Stimulated activated CD4-positive, alpha-beta T cell treated with anti-CD3 and anti-CD28 coated beads, Interleukin-4, amount 100 ng/mL, for 24 hours (primary cell): ENCODE data around the gene LSP1.

Experiments
- DNase-seq: peaks from one replicate; pipeline ENCODE4 v3.0.0-alpha.2; 2020

Gene LSP1

GRCh38 chr11:1825039-1825740 lies 27.7 kb upstream of the LSP1 start:
- DNase-seq, result no peak

GRCh38 chr11:1825785-1826451 lies 27.0 kb upstream of the LSP1 start:
- no peak for DNase-seq

DNA sequence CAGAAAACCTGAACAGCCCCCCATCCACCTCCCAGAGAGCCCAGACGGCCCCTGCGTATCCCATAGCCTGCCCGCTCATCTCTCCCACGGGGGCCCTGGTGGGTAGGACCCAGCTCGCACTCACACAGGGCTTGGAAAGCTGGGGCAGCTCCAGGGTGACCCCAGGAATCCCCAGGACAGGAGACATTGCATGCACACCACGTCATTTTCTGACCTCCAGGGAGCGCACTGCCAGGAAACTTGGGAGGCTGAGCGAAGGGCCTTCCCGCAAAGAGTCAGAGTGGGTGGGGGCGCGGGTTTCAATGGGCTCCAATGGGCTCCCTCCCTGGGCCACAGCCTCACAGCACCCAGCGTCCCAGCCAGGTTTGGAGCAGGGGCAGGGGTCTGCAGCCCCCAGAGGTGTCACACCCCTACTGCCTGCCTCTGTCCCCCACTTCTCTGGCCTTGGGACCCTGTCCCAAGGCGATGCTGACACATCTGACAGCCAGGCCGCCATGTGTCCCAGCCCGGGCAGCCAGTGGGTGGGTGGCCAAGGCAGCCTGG lies 26.3 kb upstream of the LSP1 start:
- no peak for DNase-seq

GRCh38 chr11:1827095-1827813 lies 25.6 kb upstream of the LSP1 start:
- DNase-seq, result no peak

DNA sequence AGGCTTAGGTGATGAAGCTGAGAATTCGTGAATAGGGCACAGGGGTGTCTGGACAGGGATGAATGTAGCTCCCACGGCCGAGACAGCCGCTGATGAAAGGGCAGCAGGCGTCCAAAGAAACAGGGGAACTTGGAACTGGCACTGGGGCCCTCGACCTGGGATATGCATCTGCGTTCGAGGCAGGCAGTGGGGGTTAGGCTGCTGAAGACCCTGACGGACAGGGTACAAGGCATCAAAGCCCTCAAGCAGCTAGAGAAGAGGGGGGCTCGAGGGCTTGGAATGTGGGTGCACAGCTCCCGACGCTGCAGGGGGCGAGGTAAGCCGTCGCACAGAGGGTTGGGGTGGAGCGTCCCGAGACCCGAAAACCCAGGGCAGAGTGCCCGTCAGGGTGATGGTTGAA lies 25.0 kb upstream of the LSP1 start:
- DNase-seq, result no peak

GRCh38 chr11:1828542-1828941 lies 24.3 kb upstream of the LSP1 start:
- DNase-seq, result no peak

DNA sequence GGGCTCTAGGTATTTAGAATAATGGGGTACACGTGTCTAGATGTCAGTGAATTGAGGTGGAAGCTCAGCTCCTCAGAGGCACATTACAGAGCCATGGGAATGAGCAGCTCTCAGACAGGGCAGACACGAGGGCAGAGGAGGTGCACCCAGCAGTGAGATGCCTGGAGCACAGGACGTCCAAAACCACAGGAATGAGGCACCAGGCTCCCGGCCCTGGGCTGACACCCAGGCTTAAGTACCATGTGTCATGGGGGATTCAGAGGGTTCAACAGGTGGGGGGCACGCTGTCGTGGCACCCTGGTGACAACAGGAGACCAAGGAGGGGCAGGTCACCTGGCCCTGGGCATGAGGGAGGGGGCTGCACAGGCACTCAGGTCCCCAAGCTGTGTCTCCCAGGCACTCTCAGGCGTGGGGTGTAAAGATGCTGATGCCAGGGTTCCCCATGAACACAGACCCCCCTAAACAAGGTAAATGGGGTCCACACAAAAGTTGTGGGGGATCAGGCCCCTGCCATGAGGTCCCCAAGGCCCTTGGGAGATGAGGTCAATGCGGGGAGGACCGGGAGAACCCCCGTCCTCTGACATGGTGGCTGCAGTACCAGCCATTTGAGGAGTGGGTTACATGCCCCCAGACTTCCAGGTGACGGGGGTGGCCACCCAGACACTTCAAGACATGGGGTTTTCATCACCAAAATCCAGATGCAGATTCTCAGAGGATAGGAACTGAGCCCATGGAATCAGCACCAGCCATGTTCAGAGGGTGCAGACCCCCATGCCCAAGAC lies 23.7 kb upstream of the LSP1 start:
- DNase-seq, result no peak

DNA sequence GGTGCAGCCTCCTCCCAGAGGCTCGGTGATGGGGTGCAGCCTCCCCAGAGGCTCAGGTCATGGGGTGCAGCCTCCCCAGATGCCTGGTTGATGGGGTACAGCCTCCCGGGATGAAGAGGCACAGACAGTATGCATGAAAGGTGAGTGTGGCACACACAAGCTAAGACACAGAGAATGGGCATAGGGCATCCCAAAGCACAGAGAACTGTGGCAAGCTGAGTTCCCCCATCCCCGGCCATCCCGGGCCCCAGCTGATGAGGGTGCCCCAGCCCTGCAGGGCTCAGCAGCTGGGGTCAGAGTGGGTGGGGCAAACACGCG lies 22.9 kb upstream of the LSP1 start:
- DNase-seq, result no peak

DNA sequence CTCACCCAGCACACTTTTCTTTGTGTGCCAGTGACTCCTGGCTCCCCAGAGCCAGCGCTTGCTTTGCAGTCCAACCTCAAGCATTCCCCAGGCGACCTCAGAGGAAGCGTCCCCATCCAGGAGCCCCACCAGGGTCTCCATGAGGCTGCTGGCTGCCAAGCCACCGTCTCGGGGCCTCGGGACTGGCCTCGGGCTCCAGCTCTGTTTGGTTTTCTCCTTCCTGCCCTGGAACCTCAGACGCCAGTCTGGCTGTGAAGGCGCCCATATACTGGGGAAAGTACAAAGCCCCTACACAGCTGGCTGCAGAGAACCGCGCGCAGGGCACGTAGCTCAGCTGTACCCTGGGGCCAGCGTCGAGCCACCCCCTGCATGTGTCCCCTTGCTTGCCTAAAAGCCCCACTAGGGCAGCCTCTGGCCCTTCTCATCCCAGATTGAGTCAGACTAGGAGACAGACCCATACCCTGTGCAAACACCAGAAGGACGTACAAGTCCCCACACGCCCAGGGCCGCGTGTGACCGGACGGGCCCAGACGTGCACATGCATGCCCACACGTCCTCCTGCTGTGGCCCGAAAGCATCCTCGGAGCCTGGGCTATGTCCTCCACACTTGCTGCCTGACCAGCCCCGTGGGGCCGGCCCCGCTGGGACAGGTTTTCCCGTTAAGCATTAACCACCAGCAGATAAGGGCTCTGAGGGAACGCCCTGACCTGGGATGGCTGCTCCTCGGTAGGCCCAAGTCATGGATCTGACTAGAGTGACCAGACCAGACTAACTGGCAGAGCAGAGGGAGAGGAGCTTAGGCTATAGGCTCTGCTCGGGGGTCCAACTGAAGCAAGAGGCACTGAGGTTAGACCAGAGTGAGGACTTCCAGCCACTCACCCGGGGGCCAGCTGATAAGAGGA lies 22.3 kb upstream of the LSP1 start:
- no peak for DNase-seq

DNA sequence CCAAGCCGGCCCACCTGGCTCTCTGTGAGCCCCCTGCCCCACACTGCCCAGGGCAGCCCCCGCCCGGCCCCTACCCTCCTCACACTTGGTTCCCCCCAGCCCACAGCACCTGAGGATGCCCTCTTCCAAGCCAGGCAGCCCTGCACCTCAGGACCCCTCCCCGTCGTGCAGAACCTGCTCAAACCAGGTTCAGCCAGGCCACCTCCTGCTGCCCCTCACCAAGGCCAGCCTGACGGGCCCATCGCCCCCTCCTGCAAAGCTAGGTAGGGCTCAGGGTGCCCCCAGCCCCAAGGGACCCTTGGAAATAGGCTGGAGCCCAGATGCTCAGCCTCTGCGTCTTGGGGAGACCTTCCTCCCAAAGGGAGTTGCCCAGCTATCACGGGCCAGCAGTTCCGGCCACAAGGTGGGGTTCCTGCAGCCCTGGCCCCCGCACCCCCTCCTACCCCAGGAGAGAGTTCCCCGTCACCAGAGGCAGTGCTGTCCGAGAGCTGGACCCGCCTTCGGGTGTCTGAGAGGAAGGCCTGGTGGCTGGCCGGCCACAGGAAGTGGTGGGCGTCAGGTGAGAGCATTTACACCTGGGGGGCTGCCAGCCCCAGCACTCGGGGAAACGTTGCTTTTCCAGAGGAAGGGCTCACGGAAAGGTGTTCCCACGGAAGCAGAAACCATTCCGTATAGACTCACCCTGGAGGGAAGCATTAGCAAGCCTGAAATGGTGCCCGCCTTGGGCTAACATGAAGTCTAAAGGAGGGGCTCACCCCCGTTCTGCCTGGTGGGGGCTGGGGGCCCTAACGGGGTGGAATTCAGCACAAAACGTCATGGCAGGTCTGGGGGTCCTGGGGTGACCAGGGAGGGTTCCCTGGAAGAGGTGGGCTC lies 21.3 kb upstream of the LSP1 start:
- DNase-seq, result no peak

DNA sequence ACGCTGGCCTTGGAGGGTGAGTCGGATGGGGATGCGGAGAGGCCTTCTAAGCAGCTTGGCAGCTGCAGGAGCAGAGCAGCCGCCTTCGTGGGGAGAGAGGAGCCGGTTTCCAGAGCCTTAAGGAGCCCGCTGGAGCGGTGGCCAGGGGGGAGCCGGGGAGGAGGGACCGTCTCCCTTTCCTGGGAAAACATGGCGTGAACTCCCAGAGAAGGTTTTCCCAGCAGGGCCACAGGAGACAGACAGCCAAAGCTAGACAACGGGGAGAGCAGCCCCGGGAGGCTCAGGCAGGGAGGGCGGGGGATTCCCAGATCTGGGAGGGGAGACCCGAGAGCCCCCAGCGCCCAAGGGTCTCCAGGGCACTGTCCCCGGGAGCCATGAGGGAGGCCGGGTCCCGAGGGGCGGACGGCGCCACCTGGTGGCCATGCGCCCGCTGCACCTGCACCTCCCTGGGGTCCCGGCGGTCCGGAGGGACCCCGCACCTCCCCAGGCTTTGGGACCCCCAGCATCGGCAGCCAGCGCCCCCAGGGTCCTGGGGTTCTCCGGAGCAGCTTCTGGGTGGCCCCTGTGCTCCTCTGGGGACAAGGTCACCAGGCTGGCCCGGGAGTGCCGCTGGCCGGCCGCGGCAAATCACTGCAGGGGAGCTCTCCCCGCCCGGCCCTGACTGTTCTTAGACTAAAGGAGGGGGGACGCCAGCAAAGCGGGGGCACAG lies 20.5 kb upstream of the LSP1 start:
- peak; percentile 67 for DNase-seq

- no peak for DNase-seq
These were observed 20.0 kb upstream of the LSP1 start for GRCh38 chr11:1832920-1833295.

GRCh38 chr11:1834062-1834610 lies 18.7 kb upstream of the LSP1 start:
- DNase-seq, result no peak

DNA sequence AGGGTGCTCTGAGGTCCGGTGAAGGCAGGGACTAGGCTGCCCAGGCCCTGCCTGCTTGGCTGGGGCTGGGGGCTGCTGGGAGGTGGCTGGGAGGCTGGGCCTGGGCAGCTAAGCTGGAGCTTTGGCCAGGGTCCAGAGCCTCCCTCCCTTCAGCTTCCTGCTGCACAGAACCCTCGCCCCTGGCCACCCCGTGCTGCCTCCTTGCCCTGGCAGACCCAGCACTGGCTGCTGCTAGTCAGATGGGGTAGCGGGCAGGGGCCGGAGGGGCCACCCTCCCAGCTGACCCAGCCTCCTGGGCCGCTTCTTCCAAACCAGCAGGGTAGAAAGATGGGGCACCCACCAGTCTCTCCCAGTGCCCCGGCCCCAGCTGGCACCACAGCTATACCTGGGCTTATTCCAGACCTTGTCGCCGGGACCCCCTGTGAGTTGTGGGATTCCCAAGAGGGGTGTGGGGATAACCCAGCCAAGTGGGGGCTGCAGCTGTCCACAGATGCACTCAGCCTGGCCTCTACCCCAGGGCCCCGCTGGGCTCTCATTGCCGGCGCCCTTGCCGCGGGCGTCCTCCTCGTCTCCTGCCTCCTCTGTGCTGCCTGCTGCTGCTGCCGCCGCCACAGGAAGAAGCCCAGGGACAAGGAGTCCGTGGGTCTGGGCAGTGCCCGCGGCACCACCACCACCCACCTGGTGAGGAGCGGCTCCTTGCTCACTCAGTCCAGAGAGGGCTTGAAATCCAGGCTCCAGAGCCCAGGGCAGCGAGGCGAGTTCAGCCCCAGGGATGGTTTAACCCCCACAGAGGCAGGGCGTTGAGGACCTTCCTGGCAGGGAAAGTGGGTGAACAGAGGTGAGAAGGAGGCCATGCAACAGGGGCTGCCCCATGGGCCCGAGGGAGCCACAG lies 17.9 kb upstream of the LSP1 start, which contains the start of gene SYT8:
Gene SYT8 (plus strand): TSS at position 212 of the 892 bp plus-strand sequence. CDS start 116 bp downstream, at position 328.
- no peak for DNase-seq

GRCh38 chr11:1835671-1836010 lies 17.2 kb upstream of the LSP1 start:
- no peak for DNase-seq

DNA sequence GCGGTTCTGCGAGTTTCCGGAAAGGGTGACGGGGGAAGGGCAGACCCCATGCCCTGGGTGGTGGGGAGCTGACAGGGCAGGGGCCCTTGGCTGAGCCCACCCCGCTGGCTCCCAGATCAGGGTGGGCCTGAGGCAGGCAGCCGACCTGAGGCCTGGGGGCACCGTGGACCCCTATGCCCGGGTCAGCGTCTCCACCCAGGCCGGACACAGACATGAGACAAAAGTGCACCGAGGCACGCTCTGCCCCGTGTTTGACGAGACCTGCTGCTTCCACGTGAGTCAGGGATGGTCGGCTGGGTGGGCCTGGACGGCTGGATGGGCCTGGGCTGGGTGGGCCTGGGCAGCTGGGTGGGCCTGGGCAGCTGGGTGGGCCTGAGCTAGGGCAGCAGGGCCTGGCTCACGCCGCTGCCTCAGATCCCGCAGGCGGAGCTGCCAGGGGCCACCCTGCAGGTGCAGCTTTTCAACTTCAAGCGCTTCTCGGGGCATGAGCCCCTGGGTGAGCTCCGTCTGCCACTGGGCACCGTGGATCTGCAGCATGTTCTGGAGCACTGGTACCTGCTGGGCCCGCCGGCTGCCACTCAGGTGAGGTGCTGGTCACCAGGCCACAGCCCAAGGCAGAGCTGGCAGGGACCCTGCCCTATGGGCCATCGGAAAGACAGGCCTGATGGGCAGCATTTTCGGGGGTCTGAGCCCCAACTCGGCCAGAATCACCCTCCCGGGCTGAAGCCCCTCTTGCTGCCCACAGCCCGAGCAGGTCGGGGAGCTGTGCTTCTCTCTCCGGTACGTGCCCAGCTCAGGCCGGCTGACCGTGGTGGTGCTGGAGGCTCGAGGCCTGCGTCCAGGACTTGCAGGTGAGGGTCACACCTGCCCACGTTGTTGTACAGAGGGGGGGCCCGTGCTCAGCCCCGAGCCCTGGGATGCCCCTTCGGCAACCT lies 16.6 kb upstream of the LSP1 start:
- DNase-seq, result no peak

- DNase-seq, result peak; percentile 79
These were observed 15.5 kb upstream of the LSP1 start for GRCh38 chr11:1837171-1838076.
